ENCODE data around the gene INPP4B. TPM values are rescaled to one million over a fixed set of nuclear protein-coding genes. Genes with fewer than 3 reads are reported as not detected.
"Not testable (repeated sequence)": the region's sequence is repeated elsewhere in the genome, so short reads cannot be mapped to it uniquely, and the experiment has no call there.

Gene INPP4B
- polyA plus RNA-seq, 3 donors = 8.5 to 9.4 (median 9.0) TPM

- DNase-seq (ENCODE audit: low read depth in 3 of 3, low spot score in 2 of 3) = no peak
These were observed 155.5 kb downstream of the INPP4B start for GRCh38 chr4:142690406-142691163.

GRCh38 chr4:142687547-142688275, 158.4 kb downstream of the INPP4B start:
- no peak for DNase-seq (ENCODE audit: low read depth in 3 of 3, low spot score in 2 of 3)

DNA sequence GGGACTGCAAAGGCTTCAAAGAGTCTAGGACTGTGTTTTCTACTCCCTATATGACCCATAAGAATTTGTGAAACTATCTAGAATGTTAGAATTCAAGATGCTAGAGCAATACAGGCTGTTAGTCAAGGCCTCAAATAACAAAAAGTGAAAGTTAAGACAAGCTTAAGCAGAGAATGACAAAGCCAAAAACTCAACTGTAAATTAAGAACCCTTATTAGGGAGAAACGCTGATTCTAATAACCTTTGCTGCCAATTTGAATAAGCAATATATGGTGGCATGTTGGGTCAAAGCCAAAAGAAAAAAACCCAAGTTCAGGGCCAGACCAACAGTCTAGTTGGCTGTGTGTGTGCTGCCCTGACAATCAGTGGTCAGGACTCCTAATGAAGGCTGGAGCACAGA, 160.0 kb downstream of the INPP4B start:
- no peak for DNase-seq (ENCODE audit: low read depth in 3 of 3, low spot score in 2 of 3)

- no peak for DNase-seq (ENCODE audit: low read depth in 3 of 3, low spot score in 2 of 3)
These were observed 162.1 kb downstream of the INPP4B start for GRCh38 chr4:142683997-142684396.

- no peak for DNase-seq (ENCODE audit: low read depth in 3 of 3, low spot score in 2 of 3)
These were observed 162.6 kb downstream of the INPP4B start for GRCh38 chr4:142683503-142683902.

DNA sequence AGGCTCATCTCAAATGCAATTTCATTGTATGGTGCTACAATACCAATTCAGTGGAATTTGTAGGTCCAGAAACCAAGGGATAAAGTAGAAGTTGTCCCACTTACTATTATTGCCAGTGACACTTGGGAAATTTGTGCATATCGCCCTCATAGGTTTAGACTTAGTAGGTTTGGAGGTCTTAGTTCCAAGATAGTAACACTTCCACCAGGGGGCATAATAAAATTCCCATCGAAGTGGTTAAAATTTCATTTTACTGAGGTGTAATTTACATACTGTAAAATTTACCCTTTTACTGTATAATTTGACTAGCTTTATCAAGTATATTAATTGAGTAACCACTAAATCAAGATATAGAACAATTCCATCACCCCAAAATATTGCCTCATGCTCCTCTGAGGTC, 174.6 kb downstream of the INPP4B start:
- no peak for DNase-seq (ENCODE audit: low read depth in 3 of 3, low spot score in 2 of 3)

- DNase-seq (ENCODE audit: low read depth in 3 of 3, low spot score in 2 of 3) = no peak
These were observed 182.3 kb downstream of the INPP4B start for GRCh38 chr4:142663828-142664227.

- no peak for DNase-seq (ENCODE audit: low read depth in 3 of 3, low spot score in 2 of 3)
These were observed 185.4 kb downstream of the INPP4B start for GRCh38 chr4:142660728-142661127.

DNA sequence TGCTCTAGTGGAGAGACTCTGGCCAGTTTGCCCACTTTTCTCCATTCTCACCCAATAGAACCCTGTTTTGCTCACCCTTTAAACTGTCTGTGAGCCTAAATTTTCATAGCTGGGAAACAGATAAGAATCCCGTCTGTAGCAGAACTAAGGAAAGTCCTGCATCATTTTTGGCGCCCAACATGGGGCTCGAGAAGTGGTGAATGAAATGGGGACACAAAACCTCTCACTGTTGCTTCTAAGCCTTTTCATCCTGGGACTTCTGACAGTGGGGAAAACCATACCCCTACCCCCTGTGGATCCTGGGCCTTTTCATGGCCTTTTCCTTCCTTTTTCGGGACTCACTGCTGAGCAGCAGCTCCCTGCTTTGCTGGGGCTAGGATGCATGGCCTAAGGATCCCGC, 189.9 kb downstream of the INPP4B start:
- DNase-seq (ENCODE audit: low read depth in 3 of 3, low spot score in 2 of 3) = no peak

DNA sequence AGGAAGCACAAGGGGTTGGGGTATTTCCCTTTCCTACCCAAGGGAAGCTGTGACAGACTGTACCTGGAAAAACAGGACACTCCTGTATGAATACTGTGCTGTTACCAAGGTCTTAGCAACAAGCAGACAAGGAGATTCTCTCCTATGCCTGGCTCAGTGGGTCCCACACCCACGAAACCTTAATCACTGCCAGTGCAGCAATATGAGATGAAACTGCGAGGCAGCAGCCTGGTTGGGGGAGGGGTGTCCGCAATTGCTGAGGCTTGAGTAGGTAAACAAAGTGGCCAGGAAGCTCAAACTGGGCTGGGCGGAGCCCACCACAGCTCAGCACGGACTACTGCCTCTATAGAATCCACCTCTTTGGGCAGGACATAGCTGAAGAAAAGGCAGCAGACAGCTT, 197.7 kb downstream of the INPP4B start:
- DNase-seq (ENCODE audit: low read depth in 3 of 3, low spot score in 2 of 3) = no peak

DNA sequence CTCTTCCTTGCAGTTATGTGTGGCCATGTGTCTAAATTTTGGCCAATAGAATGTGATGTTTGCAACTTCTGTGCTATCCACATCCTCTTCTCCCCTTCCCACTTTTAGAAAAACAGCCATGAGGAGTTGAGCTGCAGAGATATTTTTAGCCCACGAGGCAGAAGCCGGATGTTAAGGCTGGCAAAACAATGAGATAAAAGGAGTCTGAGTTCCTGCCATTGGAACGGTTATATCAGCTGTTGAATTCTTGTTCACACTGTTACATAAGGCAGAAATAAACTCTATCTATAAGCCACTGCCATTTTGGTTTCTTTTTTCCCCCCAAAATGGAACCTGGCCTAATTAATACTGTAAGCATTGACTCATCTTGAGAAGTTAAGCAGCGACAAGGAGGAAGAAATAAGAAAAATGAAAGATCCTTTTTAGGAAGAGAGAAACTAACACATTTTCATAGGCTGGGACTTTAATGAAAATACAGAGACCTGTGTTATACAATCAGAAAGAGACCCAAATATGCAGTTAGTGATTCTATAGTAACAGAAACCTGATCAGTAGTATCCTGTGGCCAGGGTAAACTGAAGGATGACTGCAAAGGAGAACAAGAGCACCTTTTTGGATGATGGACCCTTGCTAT, 200.5 kb downstream of the INPP4B start:
- no peak for DNase-seq (ENCODE audit: low read depth in 3 of 3, low spot score in 2 of 3)

DNA sequence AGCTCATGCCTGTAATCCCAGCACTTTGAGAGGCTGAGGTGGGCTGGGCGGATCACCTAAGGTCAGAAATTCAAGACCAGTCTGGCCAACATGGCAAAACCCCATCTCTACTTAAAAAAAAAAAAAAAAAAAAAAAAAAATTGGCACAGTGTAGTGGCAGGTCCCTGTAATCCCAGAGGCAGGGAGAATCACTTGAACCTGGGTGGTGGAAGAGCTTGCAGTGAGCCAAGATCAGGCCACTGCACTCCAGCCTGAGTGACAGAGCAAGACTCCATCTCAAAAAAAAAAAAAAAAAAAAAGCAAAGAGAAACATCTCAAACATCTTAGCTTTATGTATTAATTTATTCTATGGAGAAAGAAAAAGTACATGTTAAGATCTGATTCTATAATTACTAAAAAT, 201.5 kb downstream of the INPP4B start:
- DNase-seq (ENCODE audit: low read depth in 3 of 3, low spot score in 2 of 3) = not testable (repeated sequence)

DNA sequence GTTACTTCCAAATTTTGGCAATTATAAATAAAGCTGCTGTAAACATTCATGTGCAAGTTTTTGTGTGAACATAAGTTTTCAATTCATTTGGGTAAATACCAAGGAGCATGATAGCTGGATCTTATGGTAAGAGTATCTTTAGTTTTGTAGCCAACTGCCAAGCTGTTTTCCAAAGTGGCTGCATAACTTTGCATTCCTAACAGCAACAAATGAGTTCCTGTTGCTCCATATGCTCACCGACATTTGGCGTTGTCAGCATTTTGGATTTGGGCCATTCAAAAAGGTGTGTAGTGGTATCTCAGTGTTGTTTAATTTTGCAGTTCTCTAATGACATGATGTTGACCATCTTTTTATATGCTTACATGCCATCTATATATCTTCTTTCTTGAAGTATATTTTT, 208.5 kb downstream of the INPP4B start:
- DNase-seq (ENCODE audit: low read depth in 3 of 3, low spot score in 2 of 3) = no peak

DNA sequence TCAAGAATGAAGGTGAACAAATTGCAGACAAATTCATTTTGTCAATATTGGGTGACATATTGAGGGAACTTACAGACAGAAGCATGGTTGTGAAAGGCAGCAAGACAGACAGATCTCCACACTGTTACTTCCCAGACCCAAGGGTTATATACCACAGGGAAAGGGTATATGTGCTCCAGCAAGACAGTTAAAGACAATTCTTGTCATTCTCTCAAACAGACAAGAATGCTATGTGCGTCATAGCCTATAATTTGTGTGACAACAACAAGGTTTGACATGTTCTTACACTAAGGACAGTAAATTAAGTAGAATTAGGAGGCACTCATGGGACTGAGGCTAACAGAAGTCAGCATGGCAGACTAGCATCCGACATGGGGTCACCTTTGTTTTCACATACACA, 214.3 kb downstream of the INPP4B start:
- no peak for DNase-seq (ENCODE audit: low read depth in 3 of 3, low spot score in 2 of 3)

DNA sequence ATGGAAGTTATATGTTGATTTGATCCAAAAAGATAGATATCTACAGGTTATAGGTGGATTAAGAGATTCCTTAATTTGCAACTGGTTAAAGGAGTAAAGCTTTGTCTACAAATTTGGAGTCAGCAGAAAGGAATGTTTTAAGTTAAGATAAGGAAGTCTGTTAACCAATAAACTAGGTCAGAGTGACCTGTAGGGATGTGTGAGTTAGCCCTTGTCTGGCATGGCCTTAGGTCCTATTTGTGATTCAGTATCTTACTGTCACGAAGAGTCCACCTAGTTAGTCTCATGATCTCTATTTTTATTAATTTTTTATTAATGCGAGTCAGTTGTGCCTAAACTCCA, 230.8 kb downstream of the INPP4B start:
- DNase-seq (ENCODE audit: low read depth in 3 of 3, low spot score in 2 of 3) = no peak

DNA sequence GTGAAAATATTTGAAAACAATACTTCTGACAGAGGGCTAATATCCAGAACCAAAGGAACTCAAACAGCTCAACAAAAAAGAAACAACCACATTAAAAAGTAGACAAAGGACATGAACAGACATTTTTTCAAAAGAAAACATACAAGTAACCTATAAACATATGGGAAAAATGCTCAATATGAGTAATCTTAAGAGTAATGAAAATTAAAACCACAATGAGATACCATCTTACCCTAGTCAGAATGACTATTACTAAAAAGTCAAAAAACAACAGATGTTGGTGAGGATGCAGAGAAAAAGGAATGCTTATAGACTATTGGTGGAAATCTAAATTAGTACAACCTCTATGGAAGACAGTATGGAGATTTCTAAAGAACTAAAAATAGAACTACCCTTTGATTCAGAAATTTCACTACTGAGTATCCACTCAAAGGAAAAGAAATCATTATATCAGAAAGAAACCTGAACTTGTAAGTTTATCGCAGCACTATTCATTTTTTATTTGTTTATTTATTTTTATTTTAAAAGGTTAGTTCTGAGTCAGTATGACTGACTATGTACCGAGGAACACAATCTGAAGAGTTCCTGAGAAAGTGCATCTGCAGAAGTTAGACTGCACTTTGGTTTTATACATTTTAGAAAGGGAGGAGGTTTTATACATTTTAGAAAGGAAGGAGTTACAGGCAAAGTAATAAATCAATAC, 231.3 kb downstream of the INPP4B start:
- no peak for DNase-seq (ENCODE audit: low read depth in 3 of 3, low spot score in 2 of 3)

DNA sequence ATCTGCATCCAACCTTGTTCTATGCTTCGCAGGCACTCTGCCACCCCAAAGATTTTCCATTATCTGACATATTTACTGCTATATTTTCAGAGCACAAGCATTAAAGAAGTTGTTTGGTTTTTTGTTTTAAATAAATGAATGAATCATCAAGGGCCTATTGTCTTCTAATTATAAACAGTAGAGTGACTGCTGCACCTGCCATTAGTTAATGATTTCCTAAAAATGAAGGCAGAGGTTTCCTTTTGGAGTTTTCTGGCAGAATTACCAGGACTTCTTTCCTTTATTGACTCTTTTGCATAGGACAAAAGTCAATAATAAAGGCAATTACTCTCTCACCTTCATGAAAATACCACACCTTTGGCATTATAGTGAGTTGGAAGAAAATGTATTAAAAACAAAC, 238.1 kb downstream of the INPP4B start:
- no peak for DNase-seq (ENCODE audit: low read depth in 3 of 3, low spot score in 2 of 3)

DNA sequence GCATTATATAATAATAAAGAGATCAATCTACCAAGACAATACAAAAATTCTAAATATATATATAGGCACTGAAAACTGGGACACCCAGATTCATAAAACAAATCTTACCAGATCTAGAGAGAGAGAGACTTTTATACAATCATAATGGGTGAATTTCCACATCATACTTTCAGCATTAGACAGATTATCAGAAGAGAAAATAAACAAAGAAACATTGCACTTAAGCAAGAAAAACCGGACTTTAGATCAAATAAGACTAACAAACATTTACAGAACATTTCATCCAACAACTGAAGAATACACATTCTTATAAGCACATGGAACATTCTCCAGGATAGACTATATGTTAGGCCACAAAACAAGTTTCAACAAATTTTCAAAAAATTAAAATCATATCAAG, 245.1 kb downstream of the INPP4B start:
- DNase-seq (ENCODE audit: low read depth in 3 of 3, low spot score in 2 of 3) = no peak

GRCh38 chr4:142598132-142598531, 248.0 kb downstream of the INPP4B start:
- DNase-seq (ENCODE audit: low read depth in 3 of 3, low spot score in 2 of 3) = no peak

- DNase-seq (ENCODE audit: low read depth in 3 of 3, low spot score in 2 of 3) = no peak
These were observed 249.5 kb downstream of the INPP4B start for GRCh38 chr4:142596595-142596994.

- DNase-seq (ENCODE audit: low read depth in 3 of 3, low spot score in 2 of 3) = no peak
These were observed 250.0 kb downstream of the INPP4B start for GRCh38 chr4:142596121-142596520.

Data from right renal cortex interstitium (tissue), 3 donors.